ENCODE data around the gene ACSM4.

Gene ACSM4

GRCh38 chr12:7339675-7340074, 35.8 kb downstream of the ACSM4 start:
- no peak for DNase-seq

- DNase-seq = no peak
Measured at GRCh38 chr12:7344833-7345606, 41.1 kb downstream of the ACSM4 start.

- no peak for DNase-seq
Measured at GRCh38 chr12:7346551-7347225, 42.8 kb downstream of the ACSM4 start.

DNA sequence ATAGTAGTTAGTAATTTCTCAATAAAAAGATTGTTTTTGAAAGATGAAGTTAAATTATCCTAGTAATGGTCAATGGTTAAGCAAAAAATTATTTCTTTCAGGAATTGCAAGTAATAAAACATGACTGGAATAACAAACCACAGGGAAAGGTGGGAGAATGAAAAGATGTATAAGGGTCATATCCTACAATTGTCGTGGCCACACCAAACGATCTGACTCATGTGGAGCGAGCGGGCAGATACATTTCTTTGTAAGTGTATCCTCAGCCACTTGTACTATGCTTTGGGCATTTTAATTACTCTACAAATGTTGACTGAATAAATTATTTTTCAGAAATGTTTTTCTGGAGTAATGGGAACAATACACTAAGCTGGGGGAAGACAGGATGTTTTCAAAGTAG, 45.5 kb downstream of the ACSM4 start:
- DNase-seq = no peak

GRCh38 chr12:7351177-7351576, 47.3 kb downstream of the ACSM4 start:
- DNase-seq = peak; percentile 3

- no peak for DNase-seq
Measured at GRCh38 chr12:7352661-7353060, 48.8 kb downstream of the ACSM4 start.

GRCh38 chr12:7354529-7354928, 50.7 kb downstream of the ACSM4 start:
- peak; percentile 1 for DNase-seq

DNA sequence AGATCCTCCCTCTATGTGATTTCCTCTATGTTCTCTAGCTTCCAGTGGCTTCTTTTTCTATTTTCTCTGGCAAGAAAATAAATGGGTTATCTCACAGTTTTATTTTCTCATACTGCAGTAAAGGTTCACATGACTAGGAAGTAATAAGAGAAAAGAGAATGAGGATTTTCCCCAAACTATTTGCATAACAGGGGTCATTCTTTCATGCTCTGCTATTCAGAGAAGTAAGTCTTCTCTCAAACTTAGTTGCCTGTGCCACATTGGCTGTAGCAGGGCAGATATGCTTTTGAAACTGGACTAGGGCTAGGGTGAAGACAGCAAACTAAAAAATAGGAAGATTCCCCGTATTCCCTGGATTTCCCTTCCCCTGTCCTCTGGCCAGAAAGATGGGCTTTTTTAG, 57.4 kb downstream of the ACSM4 start:
- no peak for DNase-seq

- DNase-seq = no peak
Measured at GRCh38 chr12:7362734-7363133, 58.9 kb downstream of the ACSM4 start.

DNA sequence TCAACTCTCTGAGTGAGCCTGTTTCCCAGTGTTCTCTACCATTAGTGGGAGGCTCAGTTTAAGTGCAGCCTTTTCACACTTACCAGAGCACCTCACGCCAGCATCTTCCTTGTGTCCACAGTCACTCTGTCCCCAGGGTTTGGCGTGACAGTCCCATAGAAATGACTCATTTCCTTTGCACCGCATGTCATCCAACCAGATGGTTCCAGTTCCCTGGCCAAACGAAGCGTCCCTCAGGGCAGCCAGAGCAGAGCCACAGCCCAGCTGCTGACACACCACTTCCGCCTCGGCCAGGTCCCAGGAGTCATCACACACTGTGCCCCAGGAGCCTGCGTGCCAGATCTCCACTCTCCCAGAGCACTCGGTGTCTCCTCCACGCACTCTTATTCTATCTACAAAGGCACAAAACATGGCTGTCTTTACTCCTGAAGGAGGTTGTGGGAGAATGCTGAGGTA, 65.4 kb downstream of the ACSM4 start:
- no peak for DNase-seq

- peak; percentile 84 for DNase-seq
Measured at GRCh38 chr12:7373226-7373625, 69.4 kb downstream of the ACSM4 start.

DNA sequence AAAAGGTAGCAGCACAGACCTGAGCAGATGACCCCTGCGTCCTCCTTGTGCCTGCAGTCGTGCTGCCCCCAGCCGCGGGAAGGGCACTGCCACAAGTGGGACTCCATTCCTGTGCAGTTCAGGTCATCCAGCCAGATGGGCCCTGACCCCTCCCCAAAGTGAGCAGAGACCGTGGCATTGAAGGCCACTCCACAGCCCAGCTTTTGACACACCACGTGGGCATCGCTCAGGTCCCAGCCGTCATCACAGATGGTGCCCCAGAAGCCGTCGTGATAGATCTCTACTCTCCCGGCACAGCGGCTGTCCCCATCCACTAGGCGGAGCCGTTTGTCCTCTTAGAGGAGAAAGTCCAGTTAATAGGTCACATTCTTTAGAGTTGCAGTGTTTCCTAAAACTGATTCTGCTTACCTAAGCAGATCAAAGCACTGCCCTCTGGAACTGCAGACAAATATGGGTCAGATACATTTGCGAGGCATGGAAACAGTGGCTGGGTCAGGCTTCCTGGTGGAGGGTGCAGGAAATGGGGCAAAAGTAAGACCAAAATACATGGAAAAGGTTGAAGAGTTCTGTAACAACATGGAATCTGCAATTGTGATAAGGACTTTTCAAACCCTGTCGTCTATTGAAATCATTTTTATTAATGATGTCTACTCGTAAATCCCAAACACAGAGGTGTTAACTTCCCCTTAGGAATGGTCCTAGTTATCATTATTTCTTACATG, 70.7 kb downstream of the ACSM4 start:
- DNase-seq = peak; percentile 78

GRCh38 chr12:7375145-7375543, 71.3 kb downstream of the ACSM4 start:
- no peak for DNase-seq

- DNase-seq = no peak
Measured at GRCh38 chr12:7376196-7376595, 72.3 kb downstream of the ACSM4 start.

Measured in NCI-H82 (cell line).